HG03571 (cell line): Measurements from ENCODE around the gene TLCD3B.

Experiments
- ATAC-seq: cut with Tn5 transposase; IDR thresholded peaks from one replicate; pipeline ENCODE4 v1.9.1; 2021; ENCODE audit not compliant: unreplicated experiment

Gene TLCD3B

DNA sequence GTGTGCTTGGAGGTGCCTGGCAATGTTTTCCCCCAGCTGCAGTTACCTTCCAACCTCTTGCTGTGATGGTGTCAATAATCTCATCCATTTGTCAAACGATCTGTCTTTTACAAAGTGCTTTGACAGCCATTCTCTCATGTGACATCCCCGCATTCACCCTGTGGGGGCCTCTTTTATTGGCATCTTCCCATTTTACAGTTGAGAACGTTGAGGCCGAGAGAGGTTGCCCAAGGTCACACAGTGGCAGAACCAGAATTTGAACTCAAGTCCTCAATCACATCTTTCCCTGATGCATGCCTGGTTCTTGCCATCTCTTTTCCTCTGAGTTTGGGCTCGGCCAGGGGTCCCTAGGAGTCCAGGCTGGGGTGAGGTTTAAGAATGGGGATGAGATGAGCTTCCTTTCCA lies 55.9 kb downstream of the TLCD3B start:
- ATAC-seq, result no peak
